Neural cell (in vitro differentiated cells): ENCODE data around the gene RAB4B. TPM values are rescaled to one million over a fixed set of nuclear protein-coding genes. Genes with fewer than 3 reads are reported as not detected.

Experiments
- H2AFZ ChIP-seq: fragments of 200-600, 300-800 bp; sonication (generic), shearing (Covaris generic); 2 replicates; pipeline ENCODE4 v1.6.0; 2014; ENCODE audit warnings: low read depth, mild to moderate bottlenecking, antibody characterized with exemption, low read length, moderate library complexity
- H3F3A ChIP-seq: fragments of 200-600 bp; shearing (Covaris generic); 2 replicates; pipeline ENCODE4 v1.6.1; 2016; ENCODE audit warnings: mild to moderate bottlenecking, moderate library complexity, mixed read lengths, antibody characterized with exemption, low read length; ENCODE audit not compliant: insufficient read depth, poor library complexity, severe bottlenecking
- H3K27ac ChIP-seq: fragments of 200-600, 300-800 bp; sonication (generic), shearing (Covaris generic); 2 replicates; pipeline ENCODE4 v1.5.1; 2014; ENCODE audit warnings: mild to moderate bottlenecking, low read length, moderate library complexity
- H3K27me3 ChIP-seq: fragments of 300-800, 200-600 bp; sonication (generic), shearing (Covaris generic); 2 replicates; pipeline ENCODE4 v1.6.0; 2014; ENCODE audit warnings: mild to moderate bottlenecking, low read depth, low read length, moderate library complexity; ENCODE audit not compliant: insufficient read depth
- H3K36me3 ChIP-seq: fragments of 300-800, 200-600 bp; sonication (generic), shearing (Covaris generic); 2 replicates; pipeline ENCODE4 v1.5.1; 2014; ENCODE audit warnings: mild to moderate bottlenecking, antibody characterized with exemption, low read length, moderate library complexity; ENCODE audit not compliant: insufficient read depth
- H3K4me2 ChIP-seq: fragments of 300-800, 200-600 bp; sonication (generic), shearing (Covaris generic); 2 replicates; pipeline ENCODE4 v1.6.0; 2014; ENCODE audit warnings: mild to moderate bottlenecking, low read length
- H3K4me3 ChIP-seq: fragments of 300-800, 200-600 bp; sonication (generic), shearing (Covaris generic); 2 replicates; pipeline ENCODE4 v1.5.1; 2014; ENCODE audit warnings: mild to moderate bottlenecking, low read length, moderate library complexity
- H3K79me2 ChIP-seq: fragments of 200-600 bp; shearing (Covaris generic); replicated peaks from 2 replicates; pipeline ENCODE4 v1.6.0; 2014; ENCODE audit warnings: mild to moderate bottlenecking, low read length, moderate library complexity; ENCODE audit not compliant: insufficient read depth
- H3K9ac ChIP-seq: fragments of 300-800, 200-600 bp; sonication (generic), shearing (Covaris generic); 2 replicates; pipeline ENCODE4 v1.6.1; 2016; ENCODE audit warnings: mild to moderate bottlenecking, low read length, mixed read lengths
- H3K9me2 ChIP-seq: fragments of 200-600 bp; shearing (Covaris generic); 2 replicates; pipeline ENCODE4 v1.6.1; 2016; ENCODE audit warnings: mild to moderate bottlenecking, low read length, mixed read lengths; ENCODE audit not compliant: insufficient read depth
- H3K9me3 ChIP-seq: fragments of 200-600, 300-800 bp; sonication (generic), shearing (Covaris generic); 2 replicates; pipeline ENCODE4 v1.6.1; 2016; ENCODE audit warnings: mild to moderate bottlenecking, mixed run types, low read length, moderate library complexity, mixed read lengths
- H4K20me1 ChIP-seq: fragments of 200-600 bp; shearing (Covaris generic); 2 replicates; pipeline ENCODE4 v1.6.1; 2016; ENCODE audit warnings: mild to moderate bottlenecking, mixed run types; ENCODE audit not compliant: insufficient read depth
- EP300 ChIP-seq: fragments of 450-650 bp; conservative IDR thresholded peaks from 2 replicates; pipeline ENCODE4 v1.6.1; 2014; ENCODE audit warnings: antibody characterized with exemption, mild to moderate bottlenecking, moderate library complexity; ENCODE audit not compliant: poor library complexity, severe bottlenecking
- EZH2 ChIP-seq: fragments of 200-600, 300-800 bp; shearing (Covaris generic), sonication (generic); IDR thresholded peaks from 2 replicates; pipeline ENCODE4 v1.6.1; 2014; ENCODE audit warnings: antibody characterized with exemption, low read length, borderline replicate concordance, mild to moderate bottlenecking; ENCODE audit not compliant: insufficient read depth, poor library complexity, severe bottlenecking
- MXI1 ChIP-seq: fragments of 450-650 bp; conservative IDR thresholded peaks from 2 replicates; pipeline ENCODE4 v1.6.1; 2014; ENCODE audit warnings: antibody characterized with exemption, mild to moderate bottlenecking; ENCODE audit not compliant: poor library complexity, severe bottlenecking
- POLR2AphosphoS5 ChIP-seq: IDR thresholded peaks from 2 replicates; pipeline ENCODE4 v1.6.1; 2012
- RAD21 ChIP-seq: fragments of 450-650 bp; conservative IDR thresholded peaks from 2 replicates; pipeline ENCODE4 v1.6.1; 2014; ENCODE audit warnings: antibody characterized with exemption, mild to moderate bottlenecking, moderate library complexity
- SMC3 ChIP-seq: fragments of 450-650 bp; conservative IDR thresholded peaks from 2 replicates; pipeline ENCODE4 v1.6.1; 2014; ENCODE audit warnings: antibody characterized with exemption, mild to moderate bottlenecking, moderate library complexity; ENCODE audit not compliant: poor library complexity
- TAF1 ChIP-seq: IDR thresholded peaks from 2 replicates; pipeline ENCODE4 v1.6.1; 2012; ENCODE audit warnings: low read depth
- polyA plus RNA-seq: library from polyadenylated mRNA; depleted of rRNA; stranded (reverse); fragments of >200 nt; gene quantifications from 2 replicates; pipeline ENCODE4 v1.2.3, GENCODE V29; 2014
- TF ChIP-seq, protein P1 (sequence below): IDR thresholded peaks from 2 replicates; pipeline ENCODE4 v1.6.1; 2012; ENCODE audit warnings: borderline replicate concordance
- TF ChIP-seq, protein P2 (sequence below): fragments of 450-650 bp; IDR thresholded peaks from 2 replicates; pipeline ENCODE4 v1.5.1; 2014; ENCODE audit warnings: antibody characterized with exemption, mild to moderate bottlenecking, moderate library complexity; ENCODE audit not compliant: poor library complexity, severe bottlenecking

RAB4B gene
- polyA plus RNA-seq, 1 donor from 2014 or later, result 66.0 TPM

DNA sequence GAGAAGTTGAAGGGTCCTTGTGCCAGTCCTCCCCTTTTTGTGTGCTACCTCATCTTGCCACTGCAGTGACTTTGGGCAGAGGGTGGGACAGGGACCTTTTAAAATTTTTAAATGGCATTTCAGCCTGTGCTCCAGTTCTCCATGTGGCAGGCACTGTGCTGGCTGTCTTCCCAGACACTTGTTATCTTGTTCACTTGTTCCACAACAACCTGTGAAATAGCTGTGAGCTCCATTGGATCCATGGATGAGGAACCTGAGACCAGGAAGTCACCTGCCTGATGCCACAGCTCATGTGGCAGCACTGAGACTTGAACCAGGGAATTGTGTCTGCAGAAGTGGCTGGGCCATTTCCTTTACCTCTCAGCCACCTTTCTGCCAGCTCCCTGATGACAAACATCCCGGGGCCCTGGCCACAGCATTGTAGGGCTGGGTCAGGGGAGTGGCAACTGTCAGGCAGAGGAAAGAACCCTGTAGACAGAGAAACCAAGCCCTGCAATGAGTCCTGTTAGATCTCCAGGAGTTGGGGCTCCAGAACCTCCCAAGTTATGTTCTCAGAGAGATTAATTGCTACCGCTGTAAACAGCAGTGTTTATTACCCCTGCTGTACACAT, 27.3 kb downstream of the RAB4B start:
- Histone ChIP-seq H3K4me2 (no peak overlapping the region), H3K27me3 (no peaks in the 10 kb centered on the region), H3F3A (no peaks in the 10 kb centered on the region), H3K9ac (no peak overlapping the region), H4K20me1 (peaks cover 10% of the 10 kb centered on the region), H3K9me2 (no peaks in the 10 kb centered on the region), H2AFZ (no peak overlapping the region), H3K27ac (peak overlapping the region; percentile 85), H3K79me2 (peaks cover 62% of the 10 kb centered on the region), H3K36me3 (peaks cover 3% of the 10 kb centered on the region), H3K9me3 (no peaks in the 10 kb centered on the region), H3K4me3 (peak overlapping the region; percentile 92)
- TF ChIP-seq RAD21 (no peak), EZH2 (no peak), EP300 (no peak), TAF1 (no peak), SMC3 (no peak), MXI1 (no peak), POLR2AphosphoS5 (no peak)
- TF ChIP-seq, protein P1, sequence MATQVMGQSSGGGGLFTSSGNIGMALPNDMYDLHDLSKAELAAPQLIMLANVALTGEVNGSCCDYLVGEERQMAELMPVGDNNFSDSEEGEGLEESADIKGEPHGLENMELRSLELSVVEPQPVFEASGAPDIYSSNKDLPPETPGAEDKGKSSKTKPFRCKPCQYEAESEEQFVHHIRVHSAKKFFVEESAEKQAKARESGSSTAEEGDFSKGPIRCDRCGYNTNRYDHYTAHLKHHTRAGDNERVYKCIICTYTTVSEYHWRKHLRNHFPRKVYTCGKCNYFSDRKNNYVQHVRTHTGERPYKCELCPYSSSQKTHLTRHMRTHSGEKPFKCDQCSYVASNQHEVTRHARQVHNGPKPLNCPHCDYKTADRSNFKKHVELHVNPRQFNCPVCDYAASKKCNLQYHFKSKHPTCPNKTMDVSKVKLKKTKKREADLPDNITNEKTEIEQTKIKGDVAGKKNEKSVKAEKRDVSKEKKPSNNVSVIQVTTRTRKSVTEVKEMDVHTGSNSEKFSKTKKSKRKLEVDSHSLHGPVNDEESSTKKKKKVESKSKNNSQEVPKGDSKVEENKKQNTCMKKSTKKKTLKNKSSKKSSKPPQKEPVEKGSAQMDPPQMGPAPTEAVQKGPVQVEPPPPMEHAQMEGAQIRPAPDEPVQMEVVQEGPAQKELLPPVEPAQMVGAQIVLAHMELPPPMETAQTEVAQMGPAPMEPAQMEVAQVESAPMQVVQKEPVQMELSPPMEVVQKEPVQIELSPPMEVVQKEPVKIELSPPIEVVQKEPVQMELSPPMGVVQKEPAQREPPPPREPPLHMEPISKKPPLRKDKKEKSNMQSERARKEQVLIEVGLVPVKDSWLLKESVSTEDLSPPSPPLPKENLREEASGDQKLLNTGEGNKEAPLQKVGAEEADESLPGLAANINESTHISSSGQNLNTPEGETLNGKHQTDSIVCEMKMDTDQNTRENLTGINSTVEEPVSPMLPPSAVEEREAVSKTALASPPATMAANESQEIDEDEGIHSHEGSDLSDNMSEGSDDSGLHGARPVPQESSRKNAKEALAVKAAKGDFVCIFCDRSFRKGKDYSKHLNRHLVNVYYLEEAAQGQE, result no peak
- TF ChIP-seq, protein P2, sequence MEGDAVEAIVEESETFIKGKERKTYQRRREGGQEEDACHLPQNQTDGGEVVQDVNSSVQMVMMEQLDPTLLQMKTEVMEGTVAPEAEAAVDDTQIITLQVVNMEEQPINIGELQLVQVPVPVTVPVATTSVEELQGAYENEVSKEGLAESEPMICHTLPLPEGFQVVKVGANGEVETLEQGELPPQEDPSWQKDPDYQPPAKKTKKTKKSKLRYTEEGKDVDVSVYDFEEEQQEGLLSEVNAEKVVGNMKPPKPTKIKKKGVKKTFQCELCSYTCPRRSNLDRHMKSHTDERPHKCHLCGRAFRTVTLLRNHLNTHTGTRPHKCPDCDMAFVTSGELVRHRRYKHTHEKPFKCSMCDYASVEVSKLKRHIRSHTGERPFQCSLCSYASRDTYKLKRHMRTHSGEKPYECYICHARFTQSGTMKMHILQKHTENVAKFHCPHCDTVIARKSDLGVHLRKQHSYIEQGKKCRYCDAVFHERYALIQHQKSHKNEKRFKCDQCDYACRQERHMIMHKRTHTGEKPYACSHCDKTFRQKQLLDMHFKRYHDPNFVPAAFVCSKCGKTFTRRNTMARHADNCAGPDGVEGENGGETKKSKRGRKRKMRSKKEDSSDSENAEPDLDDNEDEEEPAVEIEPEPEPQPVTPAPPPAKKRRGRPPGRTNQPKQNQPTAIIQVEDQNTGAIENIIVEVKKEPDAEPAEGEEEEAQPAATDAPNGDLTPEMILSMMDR, result no peak

DNA sequence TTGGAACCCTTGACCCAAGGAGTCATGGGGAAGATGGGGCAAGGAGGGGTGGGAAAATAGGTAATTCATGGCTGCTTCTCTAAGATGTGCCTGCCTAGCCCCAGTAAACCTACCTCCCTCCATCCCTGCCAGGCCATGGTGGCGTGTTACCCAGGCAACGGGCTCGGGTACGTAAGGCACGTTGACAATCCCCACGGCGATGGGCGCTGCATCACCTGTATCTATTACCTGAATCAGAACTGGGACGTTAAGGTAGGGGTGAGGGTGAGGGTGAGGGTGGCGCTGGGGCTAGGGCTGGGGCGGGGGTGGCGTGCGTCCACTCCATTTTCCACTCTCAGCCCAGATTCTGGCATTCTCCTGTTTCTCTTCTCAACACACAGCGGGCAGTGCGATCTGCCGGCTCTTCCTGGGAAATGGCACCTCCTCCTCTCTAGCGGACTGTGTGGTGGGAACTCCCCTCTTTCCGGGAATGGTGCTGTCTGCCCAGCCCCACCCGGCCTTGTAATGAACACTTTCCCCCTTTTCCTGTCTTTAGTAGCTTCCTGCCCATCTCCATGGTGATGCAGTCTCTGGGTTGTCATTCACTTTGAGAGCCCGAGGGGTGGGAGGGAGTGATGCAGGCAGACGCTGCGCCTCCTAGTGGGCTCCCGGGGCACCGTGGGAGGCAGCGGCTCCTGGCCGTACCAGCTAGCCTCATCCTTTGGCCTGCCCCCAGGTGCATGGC, 28.5 kb downstream of the RAB4B start:
- peaks cover 10% of the 10 kb centered on the region for H4K20me1 ChIP-seq
- peak overlapping the region; percentile 59 for H3K9ac ChIP-seq
- H3K9me2 ChIP-seq, result no peaks in the 10 kb centered on the region
- no peak overlapping the region for H2AFZ ChIP-seq
- H3K27me3 ChIP-seq, result no peaks in the 10 kb centered on the region
- peaks cover 3% of the 10 kb centered on the region for H3K36me3 ChIP-seq
- peaks cover 50% of the 10 kb centered on the region for H3K79me2 ChIP-seq
- TF ChIP-seq, protein P1, result no peak
- TF ChIP-seq EZH2 (no peak), RAD21 (peak; percentile 75), POLR2AphosphoS5 (peak; percentile 68), MXI1 (peak; percentile 72), TAF1 (no peak), SMC3 (peak; percentile 91), EP300 (peak; percentile 82)
- TF ChIP-seq, protein P2, result peak; percentile 99
- H3K27ac ChIP-seq, result peak overlapping the region; percentile 85
- H3K4me3 ChIP-seq, result peak overlapping the region; percentile 92
- peak overlapping the region; percentile 36 for H3K4me2 ChIP-seq
- H3F3A ChIP-seq, result no peaks in the 10 kb centered on the region
- H3K9me3 ChIP-seq, result no peaks in the 10 kb centered on the region
